ENCODE measurements around the gene CD300LG.
"Not testable (repeated sequence)": the region's sequence is repeated elsewhere in the genome, so short reads cannot be mapped to it uniquely, and the experiment has no call there.

Gene CD300LG

DNA sequence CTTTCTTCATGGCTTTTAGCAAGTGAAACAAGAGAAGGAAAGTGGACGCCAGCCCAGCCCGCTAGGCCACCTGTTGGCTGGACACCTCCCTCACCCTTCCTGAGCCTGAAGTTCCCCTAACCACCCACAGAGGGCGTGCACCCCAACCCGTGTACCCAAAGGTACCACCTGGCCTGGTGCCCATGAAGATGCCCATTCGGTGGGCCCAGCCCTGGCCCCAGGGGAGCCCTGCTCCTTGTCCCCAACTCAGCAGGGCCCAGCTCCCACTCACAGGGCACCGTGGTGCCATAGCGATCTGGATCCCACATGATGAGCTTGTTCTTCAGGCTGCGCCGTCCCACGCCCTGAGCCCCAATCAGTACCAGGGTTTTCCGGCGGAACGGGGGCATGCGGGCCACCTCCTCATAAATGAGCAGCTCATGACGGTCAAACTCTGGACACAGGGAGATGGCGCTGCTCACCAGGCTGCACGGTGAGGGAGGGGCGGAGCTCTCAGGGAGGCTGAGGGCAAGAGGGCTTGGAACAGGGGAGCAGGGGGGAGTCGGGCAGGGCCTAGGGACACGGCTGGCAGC lies 33.5 kb downstream of the CD300LG start:
- DNase-seq: peak; percentile 72

DNA sequence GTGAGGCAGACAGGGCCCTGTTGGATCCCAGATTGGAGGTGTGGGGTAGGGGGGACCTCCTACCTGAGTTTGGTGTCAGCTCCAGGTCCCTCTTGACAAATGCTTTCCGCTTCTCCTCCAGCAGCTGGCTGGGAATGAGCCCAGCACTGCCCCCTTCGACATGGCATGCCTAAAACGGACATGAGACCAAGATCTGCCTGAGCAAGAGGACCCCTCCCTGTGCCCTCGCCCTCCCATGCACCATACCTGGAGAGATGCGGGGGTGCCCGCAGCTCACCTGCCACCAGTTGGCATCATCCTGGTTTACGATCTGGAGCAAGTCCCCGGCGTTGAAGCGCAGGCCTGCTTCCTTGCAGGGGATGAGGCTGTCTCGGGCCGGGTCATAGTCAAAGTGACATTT lies 34.2 kb downstream of the CD300LG start:
- no peak for DNase-seq

GRCh38 chr17:43881758-43882505 lies 35.0 kb downstream of the CD300LG start:
- DNase-seq: no peak

- DNase-seq: no peak
Observed at GRCh38 chr17:43882761-43883415, 35.9 kb downstream of the CD300LG start.

DNA sequence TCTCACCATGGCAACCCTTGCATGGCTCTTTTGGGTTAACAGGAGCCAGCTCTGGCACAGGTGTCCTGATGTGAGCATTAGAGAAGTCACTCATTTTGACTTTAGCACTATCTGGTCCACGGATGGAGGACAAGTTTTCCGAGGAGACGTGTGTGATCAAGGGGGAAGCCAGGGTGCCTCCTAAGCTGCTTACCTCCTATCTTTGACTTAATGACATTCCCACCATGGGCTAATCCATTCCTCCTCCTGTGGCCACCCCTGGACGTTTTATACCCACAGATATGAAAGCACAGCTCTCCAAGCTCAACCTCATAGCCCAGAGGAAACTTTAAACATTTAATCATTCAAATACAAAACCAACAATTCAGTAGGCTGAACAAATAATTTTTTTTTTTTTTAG lies 41.6 kb downstream of the CD300LG start:
- DNase-seq: no peak

GRCh38 chr17:43890240-43890639 lies 43.3 kb downstream of the CD300LG start:
- DNase-seq: no peak

DNA sequence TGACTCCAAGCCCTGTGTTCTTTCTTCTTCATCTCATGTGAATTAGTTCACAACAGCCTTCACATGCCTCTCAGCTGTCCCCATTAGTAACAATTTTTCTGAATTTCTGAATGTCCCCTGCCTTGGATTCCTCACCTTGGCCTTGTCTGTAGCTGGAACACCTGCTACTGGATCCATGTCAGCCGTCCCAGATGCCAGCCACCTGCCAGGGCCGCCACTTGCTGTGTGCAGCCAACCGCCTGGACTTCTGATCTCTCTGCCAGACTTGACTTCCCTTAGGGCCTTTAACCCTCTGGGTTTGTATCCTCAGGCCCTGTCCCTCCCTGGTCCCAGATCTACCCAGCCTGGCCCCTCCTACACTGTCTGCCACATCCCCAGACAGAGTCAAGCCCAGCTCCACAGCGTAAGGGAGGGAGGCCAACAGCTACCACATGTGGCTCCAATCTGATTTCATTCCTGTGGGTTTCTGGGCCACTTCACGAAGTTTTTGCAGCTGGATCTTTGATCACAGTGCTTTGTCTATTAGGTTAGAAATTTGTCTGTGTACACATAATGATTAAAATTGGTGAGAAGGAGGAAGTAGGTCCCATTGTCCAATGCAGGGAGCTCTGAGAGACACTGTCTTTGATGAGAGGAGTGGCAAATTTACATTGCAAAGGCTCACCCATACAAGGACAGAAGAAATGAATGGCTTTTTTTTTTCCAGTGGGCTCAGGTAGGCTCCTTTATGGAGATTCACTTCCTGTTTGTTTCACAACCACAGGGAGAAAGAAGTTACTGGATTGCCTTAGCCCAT lies 45.1 kb downstream of the CD300LG start:
- DNase-seq: no peak

DNA sequence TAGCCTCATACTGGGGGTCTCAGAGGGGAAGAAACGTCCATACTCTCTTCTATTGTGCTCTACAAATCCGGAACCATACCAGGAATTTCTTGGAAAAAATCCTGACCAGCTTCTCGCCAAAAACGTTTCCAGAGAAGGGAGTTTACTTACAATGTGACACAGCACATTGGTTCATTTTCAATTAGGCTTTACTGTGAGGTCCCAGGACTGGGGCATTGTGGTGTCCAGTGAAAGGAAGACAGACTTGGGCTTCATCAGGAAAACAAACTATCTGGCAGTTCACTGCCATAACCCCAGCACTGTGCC lies 45.6 kb downstream of the CD300LG start:
- no peak for DNase-seq

DNA sequence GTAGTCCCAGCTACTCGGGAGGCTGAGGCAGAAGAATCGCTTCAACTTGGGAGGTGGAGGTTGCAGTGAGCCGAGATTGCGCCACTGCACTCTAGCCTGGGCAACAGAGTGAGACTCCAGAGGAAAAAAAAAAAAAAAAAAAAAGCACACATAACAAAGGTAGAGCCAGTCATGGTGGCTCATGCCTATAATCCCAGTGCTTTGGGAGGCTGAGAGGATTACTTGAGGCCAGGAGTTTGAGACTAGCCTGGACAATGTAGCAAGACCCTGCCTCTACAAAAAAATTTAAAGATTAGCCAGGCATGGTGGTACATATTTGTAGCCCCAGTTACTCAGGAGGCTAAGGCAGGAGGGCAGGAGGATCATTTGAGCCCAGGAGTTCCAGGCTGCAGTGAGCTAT lies 47.5 kb downstream of the CD300LG start:
- DNase-seq: not testable (repeated sequence)

- DNase-seq: no peak
Observed at GRCh38 chr17:43897831-43898230, 50.9 kb downstream of the CD300LG start.

- no peak for DNase-seq
Observed at GRCh38 chr17:43898446-43898845, 51.5 kb downstream of the CD300LG start.

- DNase-seq: peak; percentile 82
Observed at GRCh38 chr17:43900183-43900857, 53.3 kb downstream of the CD300LG start.

GRCh38 chr17:43900858-43901754 lies 54.1 kb downstream of the CD300LG start:
- DNase-seq: no peak

GRCh38 chr17:43901861-43902589 lies 55.0 kb downstream of the CD300LG start:
- DNase-seq: no peak

- DNase-seq: no peak
Observed at GRCh38 chr17:43905400-43905984, 58.5 kb downstream of the CD300LG start.

- no peak for DNase-seq
Observed at GRCh38 chr17:43905985-43906852, 59.2 kb downstream of the CD300LG start.

- no peak for DNase-seq
Observed at GRCh38 chr17:43906951-43907424, 60.0 kb downstream of the CD300LG start.

DNA sequence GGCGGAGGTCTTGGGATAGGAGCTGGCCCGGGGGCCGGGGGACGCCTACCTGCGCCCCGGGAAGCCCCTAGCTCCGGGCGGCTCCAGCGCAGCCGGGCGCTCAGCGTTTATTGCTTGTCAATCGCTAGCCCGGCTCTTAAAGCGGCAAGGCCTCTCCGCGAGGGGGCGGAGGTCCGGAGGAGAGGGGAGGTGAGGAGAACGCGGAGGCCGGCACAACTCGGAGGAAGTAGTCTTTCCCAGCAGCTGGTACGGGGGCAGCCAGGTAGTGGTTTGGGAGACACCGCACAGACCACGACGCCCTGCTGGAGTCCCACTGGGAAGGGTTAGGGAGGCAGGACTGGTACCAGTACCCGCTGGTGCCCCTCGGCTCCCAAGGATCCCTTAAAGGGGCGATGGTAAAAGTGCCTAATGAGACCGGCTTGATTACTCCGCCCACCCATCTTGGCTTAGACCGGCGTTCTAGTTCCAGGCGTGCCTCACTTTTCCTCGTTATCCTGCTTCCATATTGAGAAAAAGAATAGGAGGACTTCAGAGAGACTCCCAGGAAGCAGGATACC lies 60.5 kb downstream of the CD300LG start, which contains the start of gene MPP2:
Gene MPP2, minus strand, starts transcription at position 112 of the 557 bp plus-strand sequence. CDS start 3,076 bp downstream, outside the sequence.
- DNase-seq: no peak
